Measurements from ENCODE around the gene MUC6. TPM values are rescaled to one million over a fixed set of nuclear protein-coding genes. Genes with fewer than 3 reads are reported as not detected.

Gene MUC6
- polyA plus RNA-seq, 1 of the 3 experiments (the other 2 are of a cell fraction) = not detected

- no peaks in the 10 kb centered on the region for H3K27me3 ChIP-seq (ENCODE audit: insufficient read depth)
- no peaks in the 10 kb centered on the region for H3K79me2 ChIP-seq (ENCODE audit: insufficient read depth)
- DNase-seq = no peak
- H3K27ac ChIP-seq (ENCODE audit: low read depth in 2 of 2, low read length in 1 of 2) = no peak overlapping the region
- no peaks in the 10 kb centered on the region for H3K4me1 ChIP-seq (ENCODE audit: control insufficient read depth in 1 of 2, insufficient read depth in 2 of 2, low read depth in 1 of 2, low read length in 1 of 2)
- no peak overlapping the region for H3K4me3 ChIP-seq (ENCODE audit: low read depth in 2 of 2, low read length in 1 of 2)
- no peaks in the 10 kb centered on the region for H3K9me2 ChIP-seq
- H3K9me3 ChIP-seq = no peaks in the 10 kb centered on the region
- TF ChIP-seq JUND (IDR thresholded peaks at IDR 0.05) (no peak), RAD21 (IDR thresholded peaks at IDR 0.05; ENCODE audit: low read length) (no peak), YY1 (IDR thresholded peaks at IDR 0.05; ENCODE audit: low read depth) (no peak), SIN3A (IDR thresholded peaks at IDR 0.05; ENCODE audit: borderline replicate concordance, low read depth, low read length) (no peak), FOSL2 (IDR thresholded peaks at IDR 0.05; ENCODE audit: borderline replicate concordance, low read depth) (no peak), GABPA (IDR thresholded peaks at IDR 0.05; ENCODE audit: low read depth) (no peak)
- H4K20me1 ChIP-seq (ENCODE audit: insufficient read depth) = no peaks in the 10 kb centered on the region
- ChIA-PET CTCF (no interaction called here), POLR2A (interaction anchor here (0.6 kb wide), 1 partner anchor 84 kb away, joined by 4 read pairs; no protein-coding TSS in a partner anchor)
- 93% methylated on average over 12 of the region's 50 CpGs for WGBS (ENCODE audit: low lambda C conversion rate)
- no peak overlapping the region for H3K9ac ChIP-seq
- H3K36me3 ChIP-seq (replicated peaks in 1 of 2; ENCODE audit: control insufficient read depth in 1 of 2, insufficient read depth in 2 of 2, low read length in 1 of 2) = no peaks in the 10 kb centered on the region
- H2AFZ ChIP-seq (ENCODE audit: low read depth) = no peak overlapping the region
- no peaks in the 10 kb centered on the region for H3F3A ChIP-seq (replicated peaks; ENCODE audit: insufficient read depth)
- H3K4me2 ChIP-seq = no peak overlapping the region
These were observed 12.5 kb downstream of the MUC6 start for GRCh38 chr11:1023811-1024596.

GRCh38 chr11:1022908-1023810 lies 13.4 kb downstream of the MUC6 start:
- Histone ChIP-seq H4K20me1 (ENCODE audit: insufficient read depth) (no peaks in the 10 kb centered on the region), H3K36me3 (replicated peaks in 1 of 2; ENCODE audit: control insufficient read depth in 1 of 2, insufficient read depth in 2 of 2, low read length in 1 of 2) (no peaks in the 10 kb centered on the region), H3K9me2 (no peaks in the 10 kb centered on the region), H3K27me3 (ENCODE audit: insufficient read depth) (no peaks in the 10 kb centered on the region), H2AFZ (ENCODE audit: low read depth) (no peak overlapping the region), H3K27ac (ENCODE audit: low read depth in 2 of 2, low read length in 1 of 2) (no peak overlapping the region), H3K9ac (no peak overlapping the region), H3K4me2 (no peak overlapping the region), H3K4me3 (ENCODE audit: low read depth in 2 of 2, low read length in 1 of 2) (no peak overlapping the region), H3F3A (replicated peaks; ENCODE audit: insufficient read depth) (no peaks in the 10 kb centered on the region), H3K4me1 (ENCODE audit: control insufficient read depth in 1 of 2, insufficient read depth in 2 of 2, low read depth in 1 of 2, low read length in 1 of 2) (no peaks in the 10 kb centered on the region), H3K9me3 (no peaks in the 10 kb centered on the region), H3K79me2 (ENCODE audit: insufficient read depth) (no peaks in the 10 kb centered on the region)
- CTCF ChIA-PET = no interaction called here
- 89% methylated on average over 26 of the region's 28 CpGs for WGBS (ENCODE audit: low lambda C conversion rate)
- no peak for DNase-seq
- POLR2A ChIA-PET = no interaction called here
- no peak for TF ChIP-seq EZH2phosphoT487 (IDR thresholded peaks at IDR 0.05; ENCODE audit: borderline replicate concordance, low read depth)
- TF ChIP-seq IRF3 (IDR thresholded peaks at IDR 0.05; ENCODE audit: low read depth, low read length) = no peak
- no peak for TF ChIP-seq JUND (IDR thresholded peaks at IDR 0.05)
- TF ChIP-seq RXRA (IDR thresholded peaks at IDR 0.05; ENCODE audit: borderline replicate concordance, low read depth) = no peak
- no peak for TF ChIP-seq EP300 (IDR thresholded peaks at IDR 0.05; ENCODE audit: borderline replicate concordance in 1 of 2, low read depth in 1 of 2, low read length in 1 of 2)
- TF ChIP-seq ELF1 (IDR thresholded peaks at IDR 0.05) = no peak
- TF ChIP-seq RAD21 (IDR thresholded peaks at IDR 0.05; ENCODE audit: low read length) = no peak

Data from SK-N-SH (cell line).